Natural killer cell (primary cell): ENCODE data around the gene IER5L. TPM values are rescaled to one million over a fixed set of nuclear protein-coding genes. Genes with fewer than 3 reads are reported as not detected.

Source experiments
- ATAC-seq, 3 donors: fragments of 150-1000 bp in 2 of 3; fragments of 200-7000 bp in 1 of 3; cut with Tn5 transposase; 1 replicate in 1 of 3; 2 replicates in 2 of 3; pipeline ENCODE4 v1.10.0; 2021; ENCODE audit warnings: mild to moderate bottlenecking in 2 of 3, moderate library complexity in 2 of 3
- DNase-seq, 2 donors: peaks; one replicate each; pipeline versions ENCODE4 v3.0.0 to v3.0.0-alpha.2; 2013 to 2021; ENCODE audit warnings: mixed read lengths in 1 of 2
- H3K27ac ChIP-seq: one replicate; pipeline ENCODE4 v1.5.1; 2013; ENCODE audit warnings: mild to moderate bottlenecking, low read length
- H3K27me3 ChIP-seq: one replicate; pipeline ENCODE4 v1.6.1; 2013; ENCODE audit warnings: low read length; ENCODE audit not compliant: control insufficient read depth, insufficient read depth
- H3K36me3 ChIP-seq: one replicate; pipeline ENCODE4 v1.6.1; 2013; ENCODE audit warnings: low read length; ENCODE audit not compliant: control insufficient read depth, insufficient read depth
- H3K4me1 ChIP-seq: one replicate; pipeline ENCODE4 v1.6.1; 2013; ENCODE audit warnings: low read length; ENCODE audit not compliant: control insufficient read depth, insufficient read depth
- H3K4me3 ChIP-seq: one replicate; pipeline ENCODE4 v1.5.1; 2013; ENCODE audit warnings: low read length
- H3K9me3 ChIP-seq: one replicate; pipeline ENCODE4 v1.6.1; 2013; ENCODE audit warnings: low read length; ENCODE audit not compliant: control insufficient read depth, insufficient read depth
- H3K27ac Mint-ChIP-seq, 2 donors: one replicate each; pipeline ENCODE4 v1.8.0; 2022; ENCODE audit warnings: mild to moderate bottlenecking in 2 of 2, mixed read lengths in 2 of 2, moderate library complexity in 1 of 2
- H3K27me3 Mint-ChIP-seq, 2 donors: one replicate each; pipeline ENCODE4 v1.8.0; 2022; ENCODE audit warnings: low read depth in 2 of 2, mixed read lengths in 2 of 2
- H3K36me3 Mint-ChIP-seq: one replicate; pipeline ENCODE4 v1.8.0; 2022; ENCODE audit warnings: mixed read lengths
- H3K4me1 Mint-ChIP-seq, 2 donors: one replicate each; pipeline ENCODE4 v1.8.0; 2022; ENCODE audit warnings: mixed read lengths in 2 of 2
- H3K4me3 Mint-ChIP-seq: one replicate; pipeline ENCODE4 v1.8.0; 2022; ENCODE audit warnings: mild to moderate bottlenecking, moderate library complexity, mixed read lengths
- H3K9me3 Mint-ChIP-seq, 2 donors: one replicate each; pipeline ENCODE4 v1.8.0; 2022; ENCODE audit warnings: mixed read lengths in 2 of 2
- WGBS: methylation state at CpG from one replicate; pipeline ENCODE4 v1.1.7; 2013; ENCODE audit warnings: missing lambda C conversion rate; ENCODE audit not compliant: insufficient coverage; 5-methylcytosine and 5-hydroxymethylcytosine counted together
- intact Hi-C: fragments of 100-400 bp; cut with micrococcal nuclease; formaldehyde crosslinking; loops from one replicate; pipeline ENCODE4 v1.14.2; 2022
- total RNA-seq, 4 donors: library from RNA; stranded (reverse); fragments of 120-200 nt in 1 of 4; gene quantifications; one replicate each; pipeline versions ENCODE4 v1.2.3 to v1.2.4, GENCODE V29; 2013 to 2022
- TF ChIP-seq, protein P1 (sequence below): fragments of 200-600 bp; IDR thresholded peaks from one replicate; pipeline ENCODE4 v1.8.0; 2022; ENCODE audit warnings: antibody characterized with exemption

Gene IER5L
- total RNA-seq, 3 donors from 2014 or later (not counting 1 experiment from before 2014, with no cell fraction given), result 1.4 to 3.9 (median 2.8) TPM

- H3K9me3 Mint-ChIP-seq, result no peaks in the 10 kb centered on the region
- no peaks in the 10 kb centered on the region for H3K9me3 ChIP-seq
- no peak overlapping the region for H3K4me3 ChIP-seq
- intact Hi-C loops, result no loop called here
- H3K27ac ChIP-seq, result no peak overlapping the region
- TF ChIP-seq, protein P1, sequence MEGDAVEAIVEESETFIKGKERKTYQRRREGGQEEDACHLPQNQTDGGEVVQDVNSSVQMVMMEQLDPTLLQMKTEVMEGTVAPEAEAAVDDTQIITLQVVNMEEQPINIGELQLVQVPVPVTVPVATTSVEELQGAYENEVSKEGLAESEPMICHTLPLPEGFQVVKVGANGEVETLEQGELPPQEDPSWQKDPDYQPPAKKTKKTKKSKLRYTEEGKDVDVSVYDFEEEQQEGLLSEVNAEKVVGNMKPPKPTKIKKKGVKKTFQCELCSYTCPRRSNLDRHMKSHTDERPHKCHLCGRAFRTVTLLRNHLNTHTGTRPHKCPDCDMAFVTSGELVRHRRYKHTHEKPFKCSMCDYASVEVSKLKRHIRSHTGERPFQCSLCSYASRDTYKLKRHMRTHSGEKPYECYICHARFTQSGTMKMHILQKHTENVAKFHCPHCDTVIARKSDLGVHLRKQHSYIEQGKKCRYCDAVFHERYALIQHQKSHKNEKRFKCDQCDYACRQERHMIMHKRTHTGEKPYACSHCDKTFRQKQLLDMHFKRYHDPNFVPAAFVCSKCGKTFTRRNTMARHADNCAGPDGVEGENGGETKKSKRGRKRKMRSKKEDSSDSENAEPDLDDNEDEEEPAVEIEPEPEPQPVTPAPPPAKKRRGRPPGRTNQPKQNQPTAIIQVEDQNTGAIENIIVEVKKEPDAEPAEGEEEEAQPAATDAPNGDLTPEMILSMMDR, result no peak
- H3K4me1 Mint-ChIP-seq, result peaks cover 6 to 31% of the 10 kb centered on the region in 2 donors
- H3K27ac Mint-ChIP-seq, result no peak overlapping the region
- H3K27me3 ChIP-seq, result peaks cover 6% of the 10 kb centered on the region
- peaks cover 14 to 16% of the 10 kb centered on the region in 2 donors for H3K27me3 Mint-ChIP-seq
- WGBS, result 85% methylated on average over 7 of the region's 7 CpGs
- H3K36me3 ChIP-seq, result no peaks in the 10 kb centered on the region
- H3K36me3 Mint-ChIP-seq, result no peaks in the 10 kb centered on the region
- H3K4me1 ChIP-seq, result peaks cover 44% of the 10 kb centered on the region
- H3K4me3 Mint-ChIP-seq, result no peak overlapping the region
- no peak for ATAC-seq
- no peak for DNase-seq
These were observed 5.9 kb downstream of the IER5L start for GRCh38 chr9:129171993-129172751.

GRCh38 chr9:129170229-129170628 lies 7.8 kb downstream of the IER5L start:
- no peaks in the 10 kb centered on the region for H3K36me3 Mint-ChIP-seq
- H3K9me3 Mint-ChIP-seq, result no peaks in the 10 kb centered on the region
- no peak overlapping the region for H3K4me3 Mint-ChIP-seq
- Histone ChIP-seq H3K27me3 (peaks cover 6% of the 10 kb centered on the region), H3K27ac (no peak overlapping the region), H3K4me1 (peaks cover 30% of the 10 kb centered on the region), H3K4me3 (no peak overlapping the region), H3K36me3 (no peaks in the 10 kb centered on the region), H3K9me3 (no peaks in the 10 kb centered on the region)
- no peak overlapping the region for H3K27ac Mint-ChIP-seq
- WGBS, result 21% methylated on average over 5 of the region's 6 CpGs
- DNase-seq (no peak), ATAC-seq (no peak)
- intact Hi-C loops, result no loop called here
- H3K4me1 Mint-ChIP-seq, result peaks cover under 1 to 17% of the 10 kb centered on the region in 2 donors
- H3K27me3 Mint-ChIP-seq, result peaks cover 14 to 16% of the 10 kb centered on the region in 2 donors
- TF ChIP-seq, protein P1, result no peak

- Histone ChIP-seq H3K27me3 (no peaks in the 10 kb centered on the region), H3K4me1 (peaks cover 12% of the 10 kb centered on the region), H3K4me3 (no peak overlapping the region), H3K36me3 (no peaks in the 10 kb centered on the region), H3K27ac (no peak overlapping the region), H3K9me3 (no peaks in the 10 kb centered on the region)
- Mint-ChIP-seq H3K4me1 (no peaks in the 10 kb centered on the region), H3K4me3 (no peak overlapping the region), H3K27me3 (peaks cover 7% of the 10 kb centered on the region in 2 donors), H3K9me3 (no peaks in the 10 kb centered on the region), H3K36me3 (no peaks in the 10 kb centered on the region), H3K27ac (no peak overlapping the region)
- ATAC-seq (peak in 1 of 3 donors; percentile 38), DNase-seq (peak in 1 of 2 donors; percentile 41)
- intact Hi-C loops, result no loop called here
- TF ChIP-seq, protein P1, result no peak
- 32% methylated on average over 15 of the region's 18 CpGs for WGBS
These were observed 11.2 kb downstream of the IER5L start for GRCh38 chr9:129166623-129167557.
